Ovary (tissue), 3 donors: Measurements from ENCODE around the gene OGFOD3.

ENCODE experiments used
- EP300 ChIP-seq: sonication (generic); formaldehyde crosslinking; IDR thresholded peaks from one replicate; pipeline ENCODE4 v1.6.1; 2017; ENCODE audit warnings: antibody characterized with exemption
- POLR2A ChIP-seq: fragments of 450-650 bp; IDR thresholded peaks from one replicate; pipeline ENCODE4 v1.6.1; 2017; ENCODE audit warnings: antibody characterized with exemption, mild to moderate bottlenecking, moderate library complexity
- TF ChIP-seq, protein P1 (sequence below), 3 donors: fragments of 450-650 bp in 2 of 3; fragments of 200-600 bp in 1 of 3; IDR thresholded peaks; one replicate each; pipeline versions ENCODE4 v1.5.1 to v1.8.0; 2016 to 2022; ENCODE audit warnings: antibody characterized with exemption in 3 of 3, mild to moderate bottlenecking in 1 of 3
- donor health status: DM: no; HTN: no; CAD: no.

DNA sequence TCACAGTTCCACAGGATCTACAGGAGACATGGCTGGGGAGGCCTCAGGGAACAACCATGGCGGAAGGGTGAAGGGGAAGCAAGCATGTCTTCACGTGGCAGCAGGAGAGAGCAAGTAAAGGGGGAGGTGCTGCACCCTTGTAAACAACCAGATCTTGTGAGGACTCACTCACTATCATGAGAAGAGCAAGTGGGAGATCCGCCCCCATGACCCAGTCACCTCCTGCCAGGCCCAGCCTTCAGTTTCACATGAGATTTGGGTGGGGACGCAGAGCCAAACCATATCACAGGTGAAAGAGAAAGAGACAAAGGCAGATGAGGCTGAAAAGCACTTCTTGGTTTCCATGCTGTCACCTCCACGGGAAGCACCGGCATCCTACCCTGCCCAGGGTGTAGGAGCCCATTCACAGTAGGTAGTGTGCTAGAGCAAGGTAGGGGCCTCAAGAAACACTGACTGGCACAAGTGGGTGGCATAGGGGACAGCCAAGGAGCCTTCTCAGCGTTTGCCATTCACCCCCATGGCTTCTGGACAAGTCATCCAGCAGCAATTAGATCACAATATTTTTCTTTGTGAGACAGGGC, 46.7 kb upstream of the OGFOD3 start:
- TF ChIP-seq EP300 (no peak), POLR2A (no peak)
- TF ChIP-seq, protein P1, sequence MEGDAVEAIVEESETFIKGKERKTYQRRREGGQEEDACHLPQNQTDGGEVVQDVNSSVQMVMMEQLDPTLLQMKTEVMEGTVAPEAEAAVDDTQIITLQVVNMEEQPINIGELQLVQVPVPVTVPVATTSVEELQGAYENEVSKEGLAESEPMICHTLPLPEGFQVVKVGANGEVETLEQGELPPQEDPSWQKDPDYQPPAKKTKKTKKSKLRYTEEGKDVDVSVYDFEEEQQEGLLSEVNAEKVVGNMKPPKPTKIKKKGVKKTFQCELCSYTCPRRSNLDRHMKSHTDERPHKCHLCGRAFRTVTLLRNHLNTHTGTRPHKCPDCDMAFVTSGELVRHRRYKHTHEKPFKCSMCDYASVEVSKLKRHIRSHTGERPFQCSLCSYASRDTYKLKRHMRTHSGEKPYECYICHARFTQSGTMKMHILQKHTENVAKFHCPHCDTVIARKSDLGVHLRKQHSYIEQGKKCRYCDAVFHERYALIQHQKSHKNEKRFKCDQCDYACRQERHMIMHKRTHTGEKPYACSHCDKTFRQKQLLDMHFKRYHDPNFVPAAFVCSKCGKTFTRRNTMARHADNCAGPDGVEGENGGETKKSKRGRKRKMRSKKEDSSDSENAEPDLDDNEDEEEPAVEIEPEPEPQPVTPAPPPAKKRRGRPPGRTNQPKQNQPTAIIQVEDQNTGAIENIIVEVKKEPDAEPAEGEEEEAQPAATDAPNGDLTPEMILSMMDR (IDR thresholded peaks at IDR 0.05): no peak
